ENCODE results near the gene SRPX2. TPM values are rescaled to one million over a fixed set of nuclear protein-coding genes. Genes with fewer than 3 reads are reported as not detected.

The SRPX2 gene
- total RNA-seq, 1 experiment from 2014 or later = not detected

DNA sequence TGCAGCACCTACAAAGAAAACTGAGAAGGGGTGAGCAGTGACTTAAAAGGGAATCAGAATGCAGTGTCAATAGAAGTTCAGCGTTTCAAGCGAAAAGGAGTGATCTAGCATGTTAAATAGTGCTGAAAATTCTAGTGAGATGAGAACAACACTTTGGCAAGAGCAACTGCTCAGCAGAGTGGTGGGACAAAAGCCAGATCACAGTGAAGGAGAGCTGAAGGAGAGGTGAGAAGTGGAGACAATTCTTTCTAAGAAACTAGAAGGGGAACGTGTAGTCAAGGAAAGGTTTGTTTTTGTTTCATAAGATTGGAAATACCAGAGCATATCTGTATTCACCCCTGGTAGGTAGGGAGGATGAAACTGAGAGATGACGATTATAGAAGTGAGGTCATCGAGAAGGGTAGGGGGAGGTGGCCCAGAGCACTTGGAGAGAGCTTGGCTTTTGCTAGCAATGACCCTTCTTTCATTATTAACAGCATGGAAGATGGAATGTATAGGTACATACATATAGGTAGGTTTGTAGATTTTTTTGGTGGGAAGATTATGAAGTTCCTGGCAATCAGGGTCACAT lies 33.7 kb downstream of the SRPX2 start:
- H3K27me3 ChIP-seq (ENCODE audit: low read length) = no peaks in the 10 kb centered on the region
- no peak overlapping the region for H3K9ac ChIP-seq (ENCODE audit: low read length)
- no peaks in the 10 kb centered on the region for H3K9me2 ChIP-seq (replicated peaks; ENCODE audit: insufficient read depth, low read length)
- no peaks in the 10 kb centered on the region for H3K9me3 ChIP-seq (ENCODE audit: low read length)
- H3K4me3 ChIP-seq (ENCODE audit: low read length) = no peak overlapping the region
- no peak for DNase-seq
- H4K20me1 ChIP-seq (ENCODE audit: insufficient read depth, low read depth, low read length) = no peaks in the 10 kb centered on the region
- no peaks in the 10 kb centered on the region for H3K79me2 ChIP-seq (ENCODE audit: low read length)
- H3K4me1 ChIP-seq (ENCODE audit: low read length) = peaks cover 8% of the 10 kb centered on the region
- no peaks in the 10 kb centered on the region for H3K36me3 ChIP-seq (ENCODE audit: insufficient read depth, low read length)
- no peak overlapping the region for H3K4me2 ChIP-seq (ENCODE audit: low read depth, low read length, poor library complexity, severe bottlenecking)
- no peak overlapping the region for H2AFZ ChIP-seq (ENCODE audit: low read length)
- H3K27ac ChIP-seq (ENCODE audit: low read length) = no peak overlapping the region

DNA sequence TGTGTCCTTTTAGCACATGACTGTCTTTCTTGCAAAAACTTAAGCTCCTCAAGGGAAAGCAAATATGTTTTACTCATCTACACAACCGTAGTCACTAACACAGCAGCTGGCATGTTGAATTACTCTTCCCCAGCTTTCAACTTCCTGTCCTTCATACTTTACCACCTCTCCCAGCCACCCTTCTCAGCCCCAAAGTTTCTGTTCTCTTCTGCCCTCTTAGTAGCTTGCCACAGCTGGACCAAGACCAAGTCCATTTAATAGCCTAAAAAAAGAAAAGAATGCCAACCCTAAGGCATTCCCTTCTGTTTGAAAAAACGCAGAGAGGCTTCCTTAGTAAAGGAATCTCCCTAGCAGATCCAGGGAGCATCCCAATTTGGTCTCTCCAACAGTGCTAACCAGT lies 36.8 kb downstream of the SRPX2 start:
- Histone ChIP-seq H4K20me1 (ENCODE audit: insufficient read depth, low read depth, low read length) (no peaks in the 10 kb centered on the region), H3K4me2 (ENCODE audit: low read depth, low read length, poor library complexity, severe bottlenecking) (no peak overlapping the region), H2AFZ (ENCODE audit: low read length) (no peak overlapping the region), H3K27me3 (ENCODE audit: low read length) (no peaks in the 10 kb centered on the region), H3K9ac (ENCODE audit: low read length) (no peak overlapping the region), H3K79me2 (ENCODE audit: low read length) (no peaks in the 10 kb centered on the region), H3K4me1 (ENCODE audit: low read length) (no peaks in the 10 kb centered on the region), H3K9me3 (ENCODE audit: low read length) (no peaks in the 10 kb centered on the region), H3K9me2 (replicated peaks; ENCODE audit: insufficient read depth, low read length) (no peaks in the 10 kb centered on the region), H3K36me3 (ENCODE audit: insufficient read depth, low read length) (no peaks in the 10 kb centered on the region), H3K27ac (ENCODE audit: low read length) (no peak overlapping the region), H3K4me3 (ENCODE audit: low read length) (no peak overlapping the region)
- no peak for DNase-seq

DNA sequence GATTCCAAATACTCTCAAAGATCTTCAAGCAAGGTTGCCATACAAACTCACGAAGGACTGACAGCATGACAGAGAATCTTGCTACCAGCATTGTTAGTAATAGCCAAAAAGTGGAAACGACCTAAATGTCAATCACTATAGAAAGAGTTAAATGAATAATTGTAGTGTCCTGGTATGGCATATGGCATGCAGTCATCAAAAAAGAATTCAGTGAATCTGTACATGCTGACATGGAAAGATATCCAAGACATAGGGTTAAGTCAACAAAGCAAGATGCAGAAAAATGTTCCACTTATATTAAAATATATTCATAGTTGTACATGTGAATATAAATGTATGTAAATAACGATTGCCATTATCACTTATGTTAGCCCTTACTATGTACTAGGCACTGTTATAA lies 37.6 kb downstream of the SRPX2 start:
- no peaks in the 10 kb centered on the region for H3K4me1 ChIP-seq (ENCODE audit: low read length)
- H3K27me3 ChIP-seq (ENCODE audit: low read length) = no peaks in the 10 kb centered on the region
- no peaks in the 10 kb centered on the region for H3K9me3 ChIP-seq (ENCODE audit: low read length)
- no peaks in the 10 kb centered on the region for H4K20me1 ChIP-seq (ENCODE audit: insufficient read depth, low read depth, low read length)
- no peak overlapping the region for H3K27ac ChIP-seq (ENCODE audit: low read length)
- no peak overlapping the region for H3K4me3 ChIP-seq (ENCODE audit: low read length)
- H3K79me2 ChIP-seq (ENCODE audit: low read length) = no peaks in the 10 kb centered on the region
- no peak overlapping the region for H2AFZ ChIP-seq (ENCODE audit: low read length)
- no peak for DNase-seq
- no peaks in the 10 kb centered on the region for H3K9me2 ChIP-seq (replicated peaks; ENCODE audit: insufficient read depth, low read length)
- no peak overlapping the region for H3K9ac ChIP-seq (ENCODE audit: low read length)
- H3K4me2 ChIP-seq (ENCODE audit: low read depth, low read length, poor library complexity, severe bottlenecking) = no peak overlapping the region
- no peaks in the 10 kb centered on the region for H3K36me3 ChIP-seq (ENCODE audit: insufficient read depth, low read length)

DNA sequence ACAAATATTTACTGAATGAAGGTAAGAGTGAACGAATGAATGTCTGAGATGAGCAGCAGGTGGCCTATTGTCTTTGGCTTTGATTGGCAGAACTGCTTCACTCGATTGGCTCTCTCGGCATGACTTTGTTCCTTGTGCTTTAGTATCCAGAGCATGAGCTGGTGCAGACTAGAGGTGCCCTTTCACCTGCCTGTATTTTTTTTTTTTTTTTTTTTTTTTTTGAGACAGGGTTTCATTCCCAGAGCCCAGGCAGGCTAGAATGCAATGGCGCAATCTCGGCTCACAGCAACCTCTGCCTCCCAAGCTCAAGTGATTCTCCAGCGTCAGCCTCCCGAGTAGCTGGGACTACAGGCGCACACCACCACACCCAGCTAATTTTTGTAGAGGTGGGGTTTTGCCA lies 38.9 kb downstream of the SRPX2 start:
- no peaks in the 10 kb centered on the region for H3K9me3 ChIP-seq (ENCODE audit: low read length)

DNA sequence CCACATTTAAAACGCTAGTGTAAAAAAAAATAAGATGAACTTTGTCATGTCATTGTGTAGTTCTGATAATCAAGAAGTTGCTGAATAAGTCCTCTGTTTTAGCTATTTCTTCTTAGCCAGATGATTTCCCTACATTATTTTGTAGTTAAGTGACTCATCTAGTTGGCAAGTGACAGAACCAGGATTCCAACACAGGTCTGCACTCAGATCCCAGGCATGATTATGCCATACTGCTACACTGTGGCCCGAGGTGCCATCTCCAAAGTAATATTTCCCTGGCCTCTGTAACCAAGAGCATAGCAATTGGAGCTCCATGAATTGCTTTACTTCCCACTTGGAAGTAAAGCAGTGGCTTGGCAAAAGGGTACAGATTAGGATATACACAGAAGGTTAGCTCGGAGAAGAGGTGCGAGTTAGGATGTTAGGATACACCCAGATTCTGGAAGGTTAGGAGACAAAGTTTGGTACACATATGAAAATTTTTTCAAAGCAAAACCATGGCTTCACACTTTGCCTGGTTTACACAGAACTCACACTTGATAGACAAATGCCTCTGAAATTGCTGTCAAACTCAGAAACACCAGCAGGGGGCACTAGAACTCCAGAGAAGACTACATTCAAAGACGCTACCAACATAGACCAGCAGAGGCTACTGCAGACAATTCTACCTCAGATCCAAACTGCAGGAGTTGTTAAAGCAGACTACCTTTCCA lies 41.4 kb downstream of the SRPX2 start:
- no peak overlapping the region for H3K27ac ChIP-seq (ENCODE audit: low read length)
- DNase-seq = peak; percentile 94
- no peaks in the 10 kb centered on the region for H3K4me1 ChIP-seq (ENCODE audit: low read length)

More for the DNA sequence above, 38.9 kb downstream of the SRPX2 start:
- no peak overlapping the region for H3K9ac ChIP-seq (ENCODE audit: low read length)
- no peak for DNase-seq
- no peak overlapping the region for H2AFZ ChIP-seq (ENCODE audit: low read length)
- H3K27me3 ChIP-seq (ENCODE audit: low read length) = no peaks in the 10 kb centered on the region
- H3K79me2 ChIP-seq (ENCODE audit: low read length) = no peaks in the 10 kb centered on the region
- H3K4me1 ChIP-seq (ENCODE audit: low read length) = no peaks in the 10 kb centered on the region
- no peaks in the 10 kb centered on the region for H4K20me1 ChIP-seq (ENCODE audit: insufficient read depth, low read depth, low read length)
- H3K4me3 ChIP-seq (ENCODE audit: low read length) = no peak overlapping the region
- no peak overlapping the region for H3K4me2 ChIP-seq (ENCODE audit: low read depth, low read length, poor library complexity, severe bottlenecking)
- no peaks in the 10 kb centered on the region for H3K9me2 ChIP-seq (replicated peaks; ENCODE audit: insufficient read depth, low read length)
- H3K36me3 ChIP-seq (ENCODE audit: insufficient read depth, low read length) = no peaks in the 10 kb centered on the region
- H3K27ac ChIP-seq (ENCODE audit: low read length) = no peak overlapping the region

DNA sequence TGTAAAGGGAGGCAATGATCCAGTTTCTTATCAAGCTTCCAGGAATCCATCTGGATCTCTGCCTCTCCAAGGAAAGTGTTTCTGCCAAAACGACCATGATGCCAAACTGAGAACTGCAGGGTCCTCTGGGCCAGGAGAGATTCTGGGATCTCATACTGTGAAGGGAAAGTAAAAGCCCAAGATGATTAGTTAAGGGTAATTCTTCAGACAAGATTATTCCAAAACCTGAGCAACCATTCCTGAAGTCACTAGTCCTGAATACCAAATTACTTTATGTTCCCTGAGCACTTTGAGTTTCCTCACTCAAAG lies 42.0 kb downstream of the SRPX2 start:
- no peak overlapping the region for H3K27ac ChIP-seq (ENCODE audit: low read length)
- DNase-seq = no peak
- no peak overlapping the region for H3K4me3 ChIP-seq (ENCODE audit: low read length)
- H2AFZ ChIP-seq (ENCODE audit: low read length) = no peak overlapping the region
- no peaks in the 10 kb centered on the region for H3K4me1 ChIP-seq (ENCODE audit: low read length)
- no peaks in the 10 kb centered on the region for H4K20me1 ChIP-seq (ENCODE audit: insufficient read depth, low read depth, low read length)
- no peaks in the 10 kb centered on the region for H3K36me3 ChIP-seq (ENCODE audit: insufficient read depth, low read length)
- H3K4me2 ChIP-seq (ENCODE audit: low read depth, low read length, poor library complexity, severe bottlenecking) = no peak overlapping the region
- H3K27me3 ChIP-seq (ENCODE audit: low read length) = no peaks in the 10 kb centered on the region
- no peak overlapping the region for H3K9ac ChIP-seq (ENCODE audit: low read length)
- H3K9me2 ChIP-seq (replicated peaks; ENCODE audit: insufficient read depth, low read length) = no peaks in the 10 kb centered on the region
- no peaks in the 10 kb centered on the region for H3K79me2 ChIP-seq (ENCODE audit: low read length)
- no peaks in the 10 kb centered on the region for H3K9me3 ChIP-seq (ENCODE audit: low read length)

More for the DNA sequence above, 41.4 kb downstream of the SRPX2 start:
- Histone ChIP-seq H3K4me3 (ENCODE audit: low read length) (no peak overlapping the region), H3K9me2 (replicated peaks; ENCODE audit: insufficient read depth, low read length) (no peaks in the 10 kb centered on the region), H3K79me2 (ENCODE audit: low read length) (no peaks in the 10 kb centered on the region), H3K9ac (ENCODE audit: low read length) (no peak overlapping the region), H2AFZ (ENCODE audit: low read length) (no peak overlapping the region), H3K27me3 (ENCODE audit: low read length) (no peaks in the 10 kb centered on the region), H4K20me1 (ENCODE audit: insufficient read depth, low read depth, low read length) (no peaks in the 10 kb centered on the region), H3K4me2 (ENCODE audit: low read depth, low read length, poor library complexity, severe bottlenecking) (no peak overlapping the region), H3K9me3 (ENCODE audit: low read length) (no peaks in the 10 kb centered on the region), H3K36me3 (ENCODE audit: insufficient read depth, low read length) (no peaks in the 10 kb centered on the region)

DNA sequence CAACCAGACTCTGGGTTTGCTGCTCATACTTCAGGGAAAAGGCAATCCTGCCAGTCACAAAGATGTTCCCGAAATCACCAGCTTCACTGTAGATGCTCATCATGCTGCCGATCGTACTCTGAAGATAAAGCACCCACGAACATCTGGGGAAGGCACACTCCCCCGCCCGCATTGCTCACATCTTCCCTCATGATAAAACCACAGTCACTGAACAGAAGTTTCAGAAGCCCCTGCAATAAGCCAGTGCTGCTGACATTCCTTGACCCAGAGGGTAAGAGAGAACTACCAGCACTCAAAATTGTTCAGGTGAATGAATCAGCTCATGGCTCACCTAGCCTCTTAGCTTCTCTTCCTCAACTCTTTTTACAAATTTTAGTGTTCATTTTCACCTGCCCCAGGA lies 43.1 kb downstream of the SRPX2 start:
- Histone ChIP-seq H2AFZ (ENCODE audit: low read length) (no peak overlapping the region), H3K4me1 (ENCODE audit: low read length) (no peaks in the 10 kb centered on the region), H3K9me3 (ENCODE audit: low read length) (no peaks in the 10 kb centered on the region), H3K79me2 (ENCODE audit: low read length) (no peaks in the 10 kb centered on the region), H3K9me2 (replicated peaks; ENCODE audit: insufficient read depth, low read length) (no peaks in the 10 kb centered on the region), H3K27ac (ENCODE audit: low read length) (no peak overlapping the region), H3K36me3 (ENCODE audit: insufficient read depth, low read length) (no peaks in the 10 kb centered on the region), H3K4me2 (ENCODE audit: low read depth, low read length, poor library complexity, severe bottlenecking) (no peak overlapping the region), H3K9ac (ENCODE audit: low read length) (no peak overlapping the region), H4K20me1 (ENCODE audit: insufficient read depth, low read depth, low read length) (no peaks in the 10 kb centered on the region), H3K27me3 (ENCODE audit: low read length) (no peaks in the 10 kb centered on the region), H3K4me3 (ENCODE audit: low read length) (no peak overlapping the region)
- no peak for DNase-seq

DNA sequence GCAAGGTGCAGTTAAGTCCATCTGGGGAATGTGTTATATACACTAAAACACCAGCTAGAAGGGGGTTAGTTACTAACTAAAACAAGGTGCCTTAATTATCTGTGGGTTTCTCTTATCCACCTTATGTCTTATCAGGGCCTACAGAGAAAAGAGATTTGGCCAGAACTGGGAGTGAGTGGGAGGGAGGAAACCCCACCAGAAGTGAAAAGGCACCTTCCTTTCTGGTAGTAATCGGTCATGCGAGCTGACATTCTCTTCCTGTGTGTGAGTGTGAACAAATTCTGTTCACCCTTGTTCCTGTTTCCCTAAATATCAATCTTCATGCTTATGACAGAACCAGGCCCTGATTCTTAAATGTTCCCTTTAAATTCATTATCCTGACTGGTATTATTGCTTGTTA lies 43.5 kb downstream of the SRPX2 start:
- Histone ChIP-seq H2AFZ (ENCODE audit: low read length) (no peak overlapping the region), H3K79me2 (ENCODE audit: low read length) (no peaks in the 10 kb centered on the region), H3K36me3 (ENCODE audit: insufficient read depth, low read length) (no peaks in the 10 kb centered on the region), H3K9me2 (replicated peaks; ENCODE audit: insufficient read depth, low read length) (no peaks in the 10 kb centered on the region), H3K9ac (ENCODE audit: low read length) (no peak overlapping the region), H3K27me3 (ENCODE audit: low read length) (no peaks in the 10 kb centered on the region), H4K20me1 (ENCODE audit: insufficient read depth, low read depth, low read length) (no peaks in the 10 kb centered on the region), H3K4me2 (ENCODE audit: low read depth, low read length, poor library complexity, severe bottlenecking) (no peak overlapping the region), H3K4me3 (ENCODE audit: low read length) (no peak overlapping the region), H3K9me3 (ENCODE audit: low read length) (no peaks in the 10 kb centered on the region), H3K27ac (ENCODE audit: low read length) (no peak overlapping the region), H3K4me1 (ENCODE audit: low read length) (no peaks in the 10 kb centered on the region)
- no peak for DNase-seq
